Esophagus muscularis mucosa (tissue), 3 donors: ENCODE results near the gene DRD3.

ENCODE experiments used
- CTCF ChIP-seq, 3 experiments: fragments of 200-600 bp in 2 of 3; fragments of 450-650 bp in 1 of 3; sonication (generic) in 2 of 3; IDR thresholded peaks; one replicate each; pipeline ENCODE4 v1.5.1; 2017 to 2019; ENCODE audit warnings: antibody characterized with exemption in 3 of 3, mild to moderate bottlenecking in 2 of 3, moderate library complexity in 1 of 3
- POLR2AphosphoS5 ChIP-seq, 2 donors: sonication (generic); formaldehyde crosslinking; IDR thresholded peaks; one replicate each; pipeline ENCODE4 v1.6.1; 2017; ENCODE audit warnings: antibody characterized with exemption in 2 of 2

DNA sequence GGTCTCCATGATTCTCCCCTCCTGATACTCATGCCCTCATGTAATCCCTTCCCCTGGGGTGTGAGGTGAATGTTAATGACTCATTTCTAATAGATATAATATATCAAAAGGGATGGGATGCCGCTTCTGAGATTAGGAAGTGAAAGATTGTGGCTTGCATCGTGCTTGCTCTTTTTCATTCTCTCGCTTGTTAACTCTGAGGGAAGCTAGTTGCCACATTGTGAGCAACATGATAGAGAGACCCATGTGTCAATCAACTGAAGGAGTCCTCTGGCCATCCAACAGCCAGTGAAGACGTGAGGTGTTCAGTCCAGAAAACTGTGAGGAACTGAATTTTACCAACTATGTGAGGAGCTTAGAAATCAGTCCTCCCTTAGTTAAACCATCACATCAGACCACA, 28.9 kb upstream of the DRD3 start:
- no peak for TF ChIP-seq CTCF (IDR thresholded peaks at IDR 0.05)
- no peak for TF ChIP-seq POLR2AphosphoS5 (IDR thresholded peaks at IDR 0.05)
